K562 (cell line): Measurements from ENCODE around the gene ZNF787. TPM values are rescaled to one million over a fixed set of nuclear protein-coding genes. Genes with fewer than 3 reads are reported as not detected.

Experiments
- ATAC-seq: fragments of 200-7000 bp; cut with Tn5 transposase; 3 replicates; pipeline ENCODE4 v1.9.1; 2020; ENCODE audit warnings: moderate library complexity
- Bru-seq: library from RNA; stranded (reverse); fragments of 400-500 nt; gene quantifications from one replicate; lab custom pipeline; 2021; lab: Mats Ljungman, UMichigan
- BruChase-seq, 2 experiments: library from RNA; stranded (reverse); fragments of 400-500 nt; gene quantifications; one replicate each; lab custom pipeline; 2021; lab: Mats Ljungman, UMichigan
- BruUV-seq: library from RNA; stranded (reverse); fragments of 400-500 nt; replicated peaks from 2 replicates; lab custom pipeline; 2021; lab: Mats Ljungman, UMichigan
- CTCF ChIA-PET: fragments of 300-600 bp; formaldehyde crosslinking; extraction: SDS; loops from one replicate; lab custom pipeline; 2021; ENCODE audit warnings: low intra/inter-chr PET ratio; lab: Yijun Ruan, JAX
- POLR2A ChIA-PET: fragments of 300-600, 350-650 bp; sonication (Branson Sonifier 250); formaldehyde crosslinking; extraction: SDS; loops from one replicate; lab custom pipeline; 2021; ENCODE audit warnings: antibody characterized with exemption, inconsistent platforms; lab: Yijun Ruan, JAX
- DNase-seq, 4 experiments: peaks; one replicate each; pipeline versions ENCODE4 v3.0.0 to v3.0.0-alpha.2; 2011 to 2018; ENCODE audit warnings: low spot score in 3 of 4, mixed read lengths in 3 of 4; ENCODE audit errors: extremely low read depth in 1 of 4
- FAIRE-seq: peaks from 2 replicates; lab custom pipeline; 2011; peaks lifted over from hg19 to GRCh38; lab: Jason Lieb, UNC
- H2AFZ ChIP-seq: 2 replicates; pipeline ENCODE4 v1.6.0; 2011; ENCODE audit warnings: low read depth, low read length, control low read depth, inconsistent platforms
- H3K27ac ChIP-seq: fragments of 200-600 bp; 3 replicates; pipeline ENCODE4 v1.8.0; 2011; ENCODE audit warnings: low read depth, mild to moderate bottlenecking, control low read depth, inconsistent platforms, low read length, moderate library complexity, mixed read lengths; ENCODE audit errors: extremely low read depth
- H3K27me3 ChIP-seq, 2 experiments: fragments of 300-600 bp in 1 of 2; 2 replicates in 1 of 2; 3 replicates in 1 of 2; pipeline versions ENCODE4 v1.6.0 to v1.8.0; 2011; ENCODE audit warnings: inconsistent platforms in 2 of 2, low read length in 2 of 2, mild to moderate bottlenecking in 1 of 2, mixed read lengths in 1 of 2, moderate library complexity in 1 of 2; ENCODE audit not compliant: control insufficient read depth in 2 of 2, insufficient read depth in 2 of 2
- H3K36me3 ChIP-seq: fragments of 300-600 bp; 3 replicates; pipeline ENCODE4 v1.8.0; 2011; ENCODE audit warnings: mild to moderate bottlenecking, low read length, inconsistent platforms; ENCODE audit not compliant: control insufficient read depth, insufficient read depth
- H3K4me1 ChIP-seq, 2 experiments: fragments of 200-600 bp in 1 of 2; replicated peaks in 1 of 2; 2 replicates in 1 of 2; 3 replicates in 1 of 2; pipeline versions ENCODE4 v1.5.1 to v1.8.0; 2011; ENCODE audit warnings: inconsistent platforms in 2 of 2, low read length in 2 of 2, mild to moderate bottlenecking in 1 of 2, mixed read lengths in 1 of 2, moderate library complexity in 1 of 2; ENCODE audit not compliant: control insufficient read depth in 2 of 2, insufficient read depth in 2 of 2
- H3K4me2 ChIP-seq: 2 replicates; pipeline ENCODE4 v1.6.1; 2011; ENCODE audit warnings: low read length, control low read depth, inconsistent platforms, mixed read lengths; ENCODE audit not compliant: insufficient read depth
- H3K4me3 ChIP-seq: fragments of 200-600 bp; sonication (generic), shearing (Covaris generic); 2 replicates; pipeline ENCODE4 v1.5.1; 2016; ENCODE audit warnings: control low read depth, inconsistent platforms
- H3K79me2 ChIP-seq: fragments of 200-600 bp; 3 replicates; pipeline ENCODE4 v1.8.0; 2011; ENCODE audit warnings: low read length, inconsistent platforms; ENCODE audit not compliant: control insufficient read depth, insufficient read depth
- H3K9ac ChIP-seq, 2 experiments: 2 replicates each; pipeline versions ENCODE4 v1.6.0 to v1.6.1; 2011; ENCODE audit warnings: low read depth in 2 of 2, low read length in 2 of 2, control low read depth in 1 of 2, inconsistent platforms in 1 of 2, mild to moderate bottlenecking in 1 of 2, mixed read lengths in 1 of 2; ENCODE audit not compliant: insufficient read depth in 1 of 2
- H3K9me1 ChIP-seq: one replicate; pipeline ENCODE4 v1.6.0; 2011; ENCODE audit warnings: inconsistent platforms, mild to moderate bottlenecking, low read length, moderate library complexity; ENCODE audit not compliant: control insufficient read depth, insufficient read depth
- H3K9me3 ChIP-seq: replicated peaks from 2 replicates; pipeline ENCODE4 v1.5.1; 2011; ENCODE audit warnings: low read depth, low read length, inconsistent platforms; ENCODE audit not compliant: control insufficient read depth, insufficient read depth
- H4K20me1 ChIP-seq: replicated peaks from 2 replicates; pipeline ENCODE4 v1.6.1; 2011; ENCODE audit warnings: low read length, inconsistent platforms, mixed read lengths; ENCODE audit not compliant: control insufficient read depth, insufficient read depth
- NR2C2 ChIP-seq, 2 experiments: fragments of 200-800 bp in 1 of 2; sonication (Bioruptor generic) in 1 of 2; sonication (generic) in 1 of 2; formaldehyde crosslinking in 1 of 2; IDR thresholded peaks; 2 replicates each; pipeline versions ENCODE4 v1.6.1 to v1.8.0; 2016 to 2022; ENCODE audit warnings: mild to moderate bottlenecking in 1 of 2, missing compliant biosample characterization in 1 of 2, missing genetic modification characterization in 1 of 2, missing genetic modification reagents in 1 of 2
- WGBS: fragments of 100-300 bp; shearing (Covaris generic); methylation state at CpG from one replicate; pipeline ENCODE4 v1.1.6; 2016; ENCODE audit warnings: low coverage, mixed read lengths; ENCODE audit not compliant: insufficient coverage; ENCODE audit errors: missing lambda C conversion rate; 5-methylcytosine and 5-hydroxymethylcytosine counted together
- in situ Hi-C: fragments of 300-500 bp; cut with MboI; formaldehyde crosslinking; loops from 4 replicates; pipeline ENCODE4 v1.15.0; 2018; ENCODE audit warnings: inconsistent platforms, mixed read lengths
- intact Hi-C: fragments of 100-400 bp; cut with micrococcal nuclease; formaldehyde crosslinking; loops from 2 replicates; pipeline ENCODE4 v1.14.2; 2022
- long read RNA-seq, 3 experiments: library from polyadenylated mRNA in 2 of 3; library from RNA in 1 of 3; unstranded in 2 of 3; stranded (forward) in 1 of 3; transcript quantifications; one replicate each; pipeline ENCODE4 v2.0.0, GENCODE V29; 2019 to 2022
- polyA minus RNA-seq, 3 experiments: library from RNA; depleted of rRNA, polyadenylated mRNA; stranded (reverse); fragments of >200 nt; gene quantifications; 2 replicates each; pipeline ENCODE4 v1.2.3, GENCODE V29; 2011
- polyA plus RNA-seq, 8 experiments: library from polyadenylated mRNA; depleted of rRNA in 4 of 8; stranded (reverse) in 5 of 8; unstranded in 3 of 8; fragments of >200 nt; fragmentation: Nextera tagmentation in 2 of 8; fragmentation: Illumina TruSeq in 1 of 8; extraction: Ambion mirVana in 2 of 8; extraction: Trizol in 1 of 8; gene quantifications; 2 replicates each; pipeline versions ENCODE4 v1.2.1 to v1.2.3, GENCODE V29; 2011 to 2014; ENCODE audit warnings: inconsistent platforms in 1 of 8, missing spikeins in 1 of 8
- total RNA-seq, 7 experiments: library from RNA; depleted of rRNA in 6 of 7; stranded (reverse); fragments of >200 nt in 6 of 7; fragmentation: Illumina TruSeq in 2 of 7; extraction: Trizol in 2 of 7; gene quantifications; 2 replicates each; pipeline versions ENCODE4 v1.2.1 to v1.2.3, GENCODE V29; 2011 to 2021; ENCODE audit warnings: low replicate concordance in 1 of 7
- TF ChIP-seq, protein P1 (sequence below), 2 experiments: fragments of 450-650 bp; conservative IDR thresholded peaks; 2 replicates each; pipeline ENCODE4 v1.6.1; 2017; ENCODE audit warnings: mild to moderate bottlenecking in 2 of 2, moderate library complexity in 2 of 2
- TF ChIP-seq, protein P2 (sequence below): fragments of 200-800 bp; sonication (Bioruptor generic); IDR thresholded peaks from 2 replicates; pipeline ENCODE4 v1.6.1; 2017; ENCODE audit warnings: missing genetic modification characterization, missing compliant biosample characterization
- TF ChIP-seq, protein P3 (sequence below): sonication (generic); formaldehyde crosslinking; IDR thresholded peaks from 2 replicates; pipeline ENCODE4 v1.8.0; 2022; ENCODE audit warnings: mild to moderate bottlenecking, missing genetic modification reagents

Gene ZNF787
- 17.6 and 47.4 TPM in 2 replicates for total RNA-seq (2011; cell fraction: chromatin; rRNA removed; ENCODE audit: low replicate concordance)
- 27.8 and 29.1 TPM in 2 replicates for total RNA-seq (2011; cell fraction: nucleolus; rRNA removed)
- 19.5 and 20.7 TPM in 2 replicates for total RNA-seq (2011; cell fraction: nucleoplasm; rRNA removed)
- total RNA-seq (2014; rRNA removed) (77.6 and 84.0 TPM in 2 replicates), total RNA-seq (2014; rRNA removed; fragmentation: Illumina TruSeq; extraction: Trizol) (5.3 and 5.7 TPM in 2 replicates), total RNA-seq (2015; rRNA removed; fragmentation: Illumina TruSeq; extraction: Trizol) (26.1 and 30.6 TPM in 2 replicates), total RNA-seq (2021) (65.9 and 73.8 TPM in 2 replicates), polyA plus RNA-seq (2011; rRNA removed) (7.3 and 10.9 TPM in 2 replicates), polyA plus RNA-seq (2014; fragmentation: Illumina TruSeq; extraction: Trizol) (6.9 and 20.9 TPM in 2 replicates), polyA plus RNA-seq (2014; fragmentation: Nextera tagmentation; extraction: Ambion mirVana) (under 1 TPM; 0.45 to 0.53 TPM), polyA plus RNA-seq (2014; rRNA removed) (51.1 and 54.4 TPM in 2 replicates), polyA minus RNA-seq (2011; rRNA and poly(A)+ RNA removed) (1.8 and 3.2 TPM in 2 replicates), Bru-seq, nascent RNA (percentile 84 among the genes with signal in this experiment), BruChase-seq, experiment 1, labeled RNA remaining after a 2-hour chase (percentile 82 among the genes with signal in this experiment), BruChase-seq, experiment 2, labeled RNA remaining after a 6-hour chase (percentile 77 among the genes with signal in this experiment)
- 11.1 and 55.5 TPM in 2 replicates for polyA plus RNA-seq (2011; cell fraction: cytosol; rRNA removed)
- 10.4 and 17.2 TPM in 2 replicates for polyA plus RNA-seq (2011; cell fraction: nucleus; rRNA removed)
- polyA plus RNA-seq (2012): 35.3 and 37.8 TPM in 2 replicates
- 20.8 and 30.9 TPM in 2 replicates for polyA minus RNA-seq (2011; cell fraction: cytosol; rRNA and poly(A)+ RNA removed)
- polyA minus RNA-seq (2011; cell fraction: nucleus; rRNA and poly(A)+ RNA removed): 6.3 and 6.7 TPM in 2 replicates
- long read RNA-seq, experiment 1, transcript ZNF787-203 (3 exons, 1,925 nt): major isoform, 57 of 157 reads
- long read RNA-seq, experiment 1, transcript ZNF787-201 (2 exons, 386 nt): minor isoform, 11 of 157 reads
- long read RNA-seq, experiment 1, partial matches to known transcripts: 0 of 157 reads
- long read RNA-seq, experiment 1, other reads (novel, unspliced or antisense): 89 of 157 reads
- long read RNA-seq, experiment 2, transcript ZNF787-203 (3 exons, 1,925 nt): major isoform, 25 of 113 reads
- long read RNA-seq, experiment 2, partial matches to known transcripts: 0 of 113 reads
- long read RNA-seq, experiment 2, other reads (novel, unspliced or antisense): 88 of 113 reads
- long read RNA-seq, experiment 3, partial matches to known transcripts: 0 of 8 reads
- long read RNA-seq, experiment 3, other reads (novel, unspliced or antisense): 8 of 8 reads

DNA sequence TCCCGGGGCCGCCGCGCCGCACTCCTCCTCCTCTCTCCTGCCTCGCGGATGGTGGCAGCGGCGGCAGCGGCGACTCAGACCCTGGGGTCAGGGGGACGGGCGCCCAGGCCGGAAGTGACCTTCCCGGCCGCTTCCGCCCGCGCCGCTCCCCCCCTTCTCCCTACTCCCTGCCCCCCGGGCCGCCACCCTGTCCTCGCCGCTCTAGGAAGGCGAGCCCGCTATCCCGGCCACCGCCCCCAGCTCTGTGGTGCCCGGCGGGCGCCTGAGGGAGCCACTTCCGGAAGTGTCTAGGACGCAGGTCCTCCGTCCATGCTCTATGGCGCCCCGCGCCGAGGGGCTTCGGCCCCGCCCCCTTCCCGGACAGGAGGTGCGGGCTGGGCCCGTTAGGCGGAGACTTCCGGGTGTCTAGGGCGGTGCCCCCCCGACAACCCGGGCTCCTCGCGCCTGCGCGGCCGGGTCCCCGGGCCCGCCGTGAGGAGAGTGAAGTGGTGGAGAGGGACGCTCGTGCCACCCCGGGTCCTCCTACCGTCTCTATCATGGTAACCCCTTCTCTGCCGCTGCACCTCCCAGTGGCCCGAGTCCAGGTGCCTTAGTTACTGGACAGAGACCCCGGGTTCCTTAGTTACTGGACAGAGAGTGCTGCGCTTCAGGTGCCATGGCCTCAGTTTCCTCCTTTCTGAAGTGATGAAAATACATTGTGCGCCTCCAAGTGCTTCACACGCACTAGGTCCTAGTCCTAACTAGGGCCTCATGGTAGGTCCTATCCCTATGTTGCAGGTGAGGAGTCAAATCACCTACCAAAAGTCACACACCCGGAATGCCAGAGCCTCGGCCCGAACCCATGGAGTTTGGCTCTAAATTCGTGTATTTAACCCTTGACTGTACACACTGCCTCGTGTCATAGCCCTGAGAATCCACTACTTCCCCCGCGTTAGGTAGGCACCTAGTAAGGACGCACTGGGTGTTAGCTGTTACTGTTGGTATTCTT, at the start of gene ZNF787:
Gene ZNF787 (minus strand): TSS at position 116 of the 988 bp plus-strand sequence. CDS start 18,078 bp downstream, outside the sequence.
- Histone ChIP-seq H3K79me2 (peaks cover 42% of the 10 kb centered on the region), H3K4me3 (peak within 1 kb of the TSS; percentile 95), H2AFZ (peak within 1 kb of the TSS; percentile 97), H3K36me3 (peaks cover 29% of the 10 kb centered on the region), H3K9me1 (peaks cover 6% of the 10 kb centered on the region), H3K4me1 (peaks cover 31 to 56% of the 10 kb centered on the region in 2 experiments), H3K9ac (peak within 1 kb of the TSS; percentile 98 to 99), H3K27me3 (no peaks in the 10 kb centered on the region), H4K20me1 (peaks cover 25% of the 10 kb centered on the region), H3K4me2 (peak within 1 kb of the TSS; percentile 95), H3K9me3 (no peaks in the 10 kb centered on the region), H3K27ac (peak within 1 kb of the TSS; percentile 99)
- peak; percentile 81 for FAIRE-seq
- 6% methylated on average over 45 of the region's 74 CpGs for WGBS
- BruUV-seq: TSS peak; percentile 97
- CTCF ChIA-PET: no interaction called here
- peak; percentile 94 to 99 (median 96) for DNase-seq
- intact Hi-C loops (loop anchor here (2.0 kb wide), 1 partner anchor 19 kb away; the partner anchor contains the start of gene ZNF444), in situ Hi-C loops (no loop called here)
- POLR2A ChIA-PET: interaction anchor here (0.6 to 1.7 kb wide), 5 partner anchors 15 to 56 kb away, joined by 3 to 8 read pairs (median 4); no protein-coding TSS in a partner anchor
- peak; percentile 85 for ATAC-seq
- TF ChIP-seq, protein P1, sequence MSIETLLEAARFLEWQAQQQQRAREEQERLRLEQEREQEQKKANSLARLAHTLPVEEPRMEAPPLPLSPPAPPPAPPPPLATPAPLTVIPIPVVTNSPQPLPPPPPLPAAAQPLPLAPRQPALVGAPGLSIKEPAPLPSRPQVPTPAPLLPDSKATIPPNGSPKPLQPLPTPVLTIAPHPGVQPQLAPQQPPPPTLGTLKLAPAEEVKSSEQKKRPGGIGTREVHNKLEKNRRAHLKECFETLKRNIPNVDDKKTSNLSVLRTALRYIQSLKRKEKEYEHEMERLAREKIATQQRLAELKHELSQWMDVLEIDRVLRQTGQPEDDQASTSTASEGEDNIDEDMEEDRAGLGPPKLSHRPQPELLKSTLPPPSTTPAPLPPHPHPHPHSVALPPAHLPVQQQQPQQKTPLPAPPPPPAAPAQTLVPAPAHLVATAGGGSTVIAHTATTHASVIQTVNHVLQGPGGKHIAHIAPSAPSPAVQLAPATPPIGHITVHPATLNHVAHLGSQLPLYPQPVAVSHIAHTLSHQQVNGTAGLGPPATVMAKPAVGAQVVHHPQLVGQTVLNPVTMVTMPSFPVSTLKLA (conservative IDR thresholded peaks at IDR 0.05): peak; percentile 70 to 85; a peak in 3 of 4 replicates
- TF ChIP-seq, protein P2, sequence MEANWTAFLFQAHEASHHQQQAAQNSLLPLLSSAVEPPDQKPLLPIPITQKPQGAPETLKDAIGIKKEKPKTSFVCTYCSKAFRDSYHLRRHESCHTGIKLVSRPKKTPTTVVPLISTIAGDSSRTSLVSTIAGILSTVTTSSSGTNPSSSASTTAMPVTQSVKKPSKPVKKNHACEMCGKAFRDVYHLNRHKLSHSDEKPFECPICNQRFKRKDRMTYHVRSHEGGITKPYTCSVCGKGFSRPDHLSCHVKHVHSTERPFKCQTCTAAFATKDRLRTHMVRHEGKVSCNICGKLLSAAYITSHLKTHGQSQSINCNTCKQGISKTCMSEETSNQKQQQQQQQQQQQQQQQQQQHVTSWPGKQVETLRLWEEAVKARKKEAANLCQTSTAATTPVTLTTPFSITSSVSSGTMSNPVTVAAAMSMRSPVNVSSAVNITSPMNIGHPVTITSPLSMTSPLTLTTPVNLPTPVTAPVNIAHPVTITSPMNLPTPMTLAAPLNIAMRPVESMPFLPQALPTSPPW (CRISPR knock-in tag): peak; percentile 97
- TF ChIP-seq NR2C2 (CRISPR knock-in tag; IDR thresholded peaks at IDR 0.05) (peak; percentile 69), NR2C2 (tag; IDR thresholded peaks at IDR 0.05) (peak; percentile 98)
- TF ChIP-seq, protein P3, sequence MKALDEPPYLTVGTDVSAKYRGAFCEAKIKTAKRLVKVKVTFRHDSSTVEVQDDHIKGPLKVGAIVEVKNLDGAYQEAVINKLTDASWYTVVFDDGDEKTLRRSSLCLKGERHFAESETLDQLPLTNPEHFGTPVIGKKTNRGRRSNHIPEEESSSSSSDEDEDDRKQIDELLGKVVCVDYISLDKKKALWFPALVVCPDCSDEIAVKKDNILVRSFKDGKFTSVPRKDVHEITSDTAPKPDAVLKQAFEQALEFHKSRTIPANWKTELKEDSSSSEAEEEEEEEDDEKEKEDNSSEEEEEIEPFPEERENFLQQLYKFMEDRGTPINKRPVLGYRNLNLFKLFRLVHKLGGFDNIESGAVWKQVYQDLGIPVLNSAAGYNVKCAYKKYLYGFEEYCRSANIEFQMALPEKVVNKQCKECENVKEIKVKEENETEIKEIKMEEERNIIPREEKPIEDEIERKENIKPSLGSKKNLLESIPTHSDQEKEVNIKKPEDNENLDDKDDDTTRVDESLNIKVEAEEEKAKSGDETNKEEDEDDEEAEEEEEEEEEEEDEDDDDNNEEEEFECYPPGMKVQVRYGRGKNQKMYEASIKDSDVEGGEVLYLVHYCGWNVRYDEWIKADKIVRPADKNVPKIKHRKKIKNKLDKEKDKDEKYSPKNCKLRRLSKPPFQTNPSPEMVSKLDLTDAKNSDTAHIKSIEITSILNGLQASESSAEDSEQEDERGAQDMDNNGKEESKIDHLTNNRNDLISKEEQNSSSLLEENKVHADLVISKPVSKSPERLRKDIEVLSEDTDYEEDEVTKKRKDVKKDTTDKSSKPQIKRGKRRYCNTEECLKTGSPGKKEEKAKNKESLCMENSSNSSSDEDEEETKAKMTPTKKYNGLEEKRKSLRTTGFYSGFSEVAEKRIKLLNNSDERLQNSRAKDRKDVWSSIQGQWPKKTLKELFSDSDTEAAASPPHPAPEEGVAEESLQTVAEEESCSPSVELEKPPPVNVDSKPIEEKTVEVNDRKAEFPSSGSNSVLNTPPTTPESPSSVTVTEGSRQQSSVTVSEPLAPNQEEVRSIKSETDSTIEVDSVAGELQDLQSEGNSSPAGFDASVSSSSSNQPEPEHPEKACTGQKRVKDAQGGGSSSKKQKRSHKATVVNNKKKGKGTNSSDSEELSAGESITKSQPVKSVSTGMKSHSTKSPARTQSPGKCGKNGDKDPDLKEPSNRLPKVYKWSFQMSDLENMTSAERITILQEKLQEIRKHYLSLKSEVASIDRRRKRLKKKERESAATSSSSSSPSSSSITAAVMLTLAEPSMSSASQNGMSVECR (CRISPR knock-in tag): peak; percentile 80
